Stimulated activated CD4-positive, alpha-beta T cell treated with anti-CD3 and anti-CD28 coated beads, Interleukin-2, amount 100 ng/mL, for 24 hours (primary cell): ENCODE measurements around the gene CFAP46.
"Not testable (repeated sequence)": the region's sequence is repeated elsewhere in the genome, so short reads cannot be mapped to it uniquely, and the experiment has no call there.

Experiments used
- DNase-seq, 2 donors: peaks; one replicate each; pipeline ENCODE4 v3.0.0-alpha.2; 2020

CFAP46 gene

DNA sequence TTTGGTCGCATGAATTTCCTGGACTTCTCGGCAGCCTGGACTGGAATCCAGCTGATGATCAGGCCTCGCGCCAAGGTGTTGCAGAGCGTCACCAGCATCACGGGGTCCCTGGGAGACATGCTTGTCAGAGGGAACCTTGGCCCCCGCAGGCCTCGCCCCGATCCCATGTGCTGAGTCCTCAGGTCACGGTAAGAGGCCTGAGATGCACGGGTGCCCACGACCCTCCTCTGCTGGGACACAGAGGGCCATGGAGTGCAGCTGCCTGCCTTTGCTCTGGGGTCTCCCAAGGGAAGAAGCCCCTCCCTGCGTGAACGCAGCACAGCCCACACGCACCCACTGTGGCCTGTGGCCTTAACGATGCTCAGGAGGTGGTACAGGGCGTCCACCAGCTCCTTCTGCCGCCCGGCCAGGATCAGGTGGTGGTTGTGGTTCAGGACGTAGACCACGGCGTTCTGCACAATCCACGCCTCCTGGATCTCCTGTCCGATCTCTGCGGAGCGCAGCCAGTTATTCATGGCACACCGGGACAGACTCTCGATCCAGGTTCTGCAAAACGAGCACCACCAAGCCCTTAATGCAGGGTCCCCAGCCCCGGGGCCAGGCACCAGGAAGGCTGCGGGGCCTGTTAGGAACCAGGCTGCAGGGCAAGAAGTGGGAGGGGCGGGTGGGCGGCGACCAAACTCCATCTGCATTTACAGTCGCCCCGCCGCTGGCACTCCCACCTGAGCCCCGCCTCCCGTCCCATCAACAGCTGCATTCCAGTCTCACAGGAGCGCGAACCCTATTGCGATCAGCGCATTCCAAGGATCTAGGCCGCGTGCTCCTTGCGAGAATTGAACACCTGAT, 29.4 kb downstream of the CFAP46 start:
- no peak for DNase-seq

DNA sequence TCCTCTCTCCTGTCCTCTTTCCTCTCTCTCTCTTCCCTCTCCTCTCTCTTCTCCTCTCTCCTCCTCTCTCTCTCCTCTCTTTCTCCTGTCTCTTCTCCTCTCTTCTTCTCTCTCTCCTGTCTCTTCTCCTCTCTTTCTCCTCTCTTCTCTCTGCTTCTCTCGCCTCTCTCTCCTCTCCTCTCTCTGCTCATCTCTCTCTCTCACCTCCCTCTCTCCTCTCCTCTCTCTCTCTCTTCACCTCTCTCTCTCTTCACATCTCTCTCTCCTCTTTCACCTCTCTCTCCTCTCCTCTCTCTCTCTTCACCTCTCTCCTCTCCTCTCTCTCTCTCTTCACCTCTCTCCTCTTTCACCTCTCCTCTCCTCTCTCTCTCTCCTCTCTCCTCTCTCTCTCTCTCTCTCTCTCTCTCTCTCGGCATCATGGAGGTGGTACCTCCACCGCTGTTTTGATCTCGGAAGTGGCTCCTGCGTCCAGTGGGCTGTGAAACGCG, 30.1 kb downstream of the CFAP46 start:
- DNase-seq: no peak

DNA sequence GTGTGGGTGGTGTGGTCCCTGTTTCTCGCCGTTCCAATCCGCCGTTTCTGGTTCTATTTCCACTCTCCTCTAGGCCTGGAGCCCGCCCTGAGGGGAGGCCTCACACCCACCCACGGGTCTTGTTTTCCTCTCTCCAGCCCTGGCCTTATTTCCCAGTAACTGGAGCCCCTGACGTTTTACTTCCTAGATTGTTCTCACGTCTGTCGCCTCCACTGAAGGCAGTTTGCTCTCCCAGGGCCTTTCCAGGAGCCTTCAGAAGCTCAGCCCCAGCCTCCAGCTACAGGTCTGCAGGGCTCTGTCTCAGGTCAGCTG, 30.6 kb downstream of the CFAP46 start:
- DNase-seq: no peak

DNA sequence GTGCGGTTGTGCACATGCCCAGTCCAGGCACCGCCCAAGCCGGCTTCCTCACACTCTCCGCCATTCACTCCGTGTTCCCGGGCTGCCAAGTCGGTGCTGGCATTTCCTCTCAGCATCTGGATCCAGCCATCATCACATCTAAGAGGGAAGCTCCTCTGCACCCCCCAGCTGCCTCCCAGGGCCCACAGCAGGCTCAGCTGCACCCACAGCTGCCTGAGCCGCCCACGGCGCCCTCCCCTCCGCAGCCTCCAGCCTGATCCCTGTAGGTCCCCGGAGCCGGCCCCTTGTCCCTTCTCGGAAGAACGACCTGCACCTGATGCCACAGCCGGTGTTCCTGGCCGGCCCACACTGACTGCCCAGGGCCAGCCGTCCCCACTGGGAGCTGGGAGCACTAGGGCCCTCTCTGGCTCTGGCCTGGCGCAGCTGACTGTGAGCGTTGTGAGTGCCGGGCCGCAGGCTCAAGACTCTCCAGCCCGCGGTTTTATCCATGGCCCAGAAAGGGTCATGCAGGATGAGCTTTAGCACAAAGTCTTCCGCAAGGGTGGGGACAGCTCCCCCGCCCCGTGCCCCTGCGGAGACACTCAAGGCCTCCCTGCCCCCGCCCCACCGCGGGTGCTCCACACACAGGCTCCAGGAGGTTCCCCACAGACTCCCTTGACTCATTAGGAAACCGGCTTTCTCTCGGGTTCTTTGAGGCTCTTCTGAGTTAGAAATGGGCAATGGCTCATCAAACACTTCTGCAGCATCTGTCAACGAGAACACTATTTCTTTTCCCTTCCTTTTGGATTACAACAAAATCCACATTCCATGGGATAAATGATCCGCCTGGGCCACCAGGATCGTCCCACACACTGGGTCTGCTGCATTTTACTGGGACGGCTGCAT, 31.2 kb downstream of the CFAP46 start:
- DNase-seq: no peak

DNA sequence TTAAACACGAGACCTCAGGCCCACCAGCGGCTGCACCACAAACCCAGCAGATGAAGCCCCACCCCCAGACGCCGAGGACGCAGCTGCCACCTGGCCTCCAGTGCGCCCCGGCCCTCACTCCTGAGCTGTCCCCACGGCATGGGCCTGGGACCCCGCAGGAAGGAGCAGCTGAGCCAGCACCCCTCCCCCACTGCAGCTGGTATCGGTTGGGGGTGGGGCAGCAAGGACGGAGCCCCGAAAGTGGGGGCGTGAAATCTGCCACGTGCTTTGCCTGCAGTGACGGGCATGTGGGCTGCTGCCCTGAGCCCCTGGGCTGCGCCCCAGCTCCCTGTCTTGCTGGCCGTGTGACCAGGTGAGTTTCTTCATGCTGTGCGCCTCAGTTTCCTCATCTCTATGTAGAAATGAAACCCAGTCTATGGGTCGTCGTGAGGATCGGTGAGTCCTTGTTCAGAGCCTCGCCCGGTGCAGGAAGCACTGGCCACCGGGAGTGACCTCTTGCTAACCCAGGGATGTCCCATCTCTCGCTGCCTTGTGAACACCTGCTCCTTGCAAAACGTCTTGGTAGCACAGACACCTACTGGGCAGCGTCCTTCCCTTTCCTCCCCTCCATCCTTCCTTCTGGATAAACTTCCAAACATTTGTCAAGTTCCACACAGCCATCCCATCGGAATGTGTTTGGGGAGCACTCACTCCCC, 32.0 kb downstream of the CFAP46 start:
- DNase-seq: no peak

DNA sequence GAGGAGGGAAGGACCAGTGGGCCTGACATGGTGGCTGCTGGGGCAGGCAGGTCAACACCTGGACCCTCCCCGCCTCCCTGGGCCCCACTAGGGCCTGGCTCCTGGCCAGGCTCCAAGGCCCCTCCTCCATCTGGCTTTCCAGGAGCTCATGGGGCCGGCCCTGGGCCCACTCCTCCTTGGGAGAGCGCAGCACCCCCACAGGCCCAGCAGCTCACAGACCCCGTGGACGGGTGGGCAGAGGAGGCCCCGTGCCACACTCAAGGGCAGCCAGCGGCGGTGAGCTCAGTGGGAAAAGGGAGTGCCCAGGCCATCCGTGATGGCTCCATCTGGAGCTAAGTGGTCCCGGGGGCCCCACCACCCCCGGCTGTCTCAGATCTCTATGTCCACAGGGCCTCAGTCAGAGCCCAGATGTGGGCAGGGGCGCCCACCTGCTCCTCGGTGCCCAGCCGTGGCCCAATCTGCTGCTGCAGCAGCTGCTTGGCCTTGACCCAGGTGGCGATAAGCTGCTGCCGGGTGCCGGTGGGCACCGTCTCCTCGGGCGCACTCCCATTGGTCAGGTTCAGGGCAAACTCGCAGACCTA, 32.8 kb downstream of the CFAP46 start:
- no peak for DNase-seq

DNA sequence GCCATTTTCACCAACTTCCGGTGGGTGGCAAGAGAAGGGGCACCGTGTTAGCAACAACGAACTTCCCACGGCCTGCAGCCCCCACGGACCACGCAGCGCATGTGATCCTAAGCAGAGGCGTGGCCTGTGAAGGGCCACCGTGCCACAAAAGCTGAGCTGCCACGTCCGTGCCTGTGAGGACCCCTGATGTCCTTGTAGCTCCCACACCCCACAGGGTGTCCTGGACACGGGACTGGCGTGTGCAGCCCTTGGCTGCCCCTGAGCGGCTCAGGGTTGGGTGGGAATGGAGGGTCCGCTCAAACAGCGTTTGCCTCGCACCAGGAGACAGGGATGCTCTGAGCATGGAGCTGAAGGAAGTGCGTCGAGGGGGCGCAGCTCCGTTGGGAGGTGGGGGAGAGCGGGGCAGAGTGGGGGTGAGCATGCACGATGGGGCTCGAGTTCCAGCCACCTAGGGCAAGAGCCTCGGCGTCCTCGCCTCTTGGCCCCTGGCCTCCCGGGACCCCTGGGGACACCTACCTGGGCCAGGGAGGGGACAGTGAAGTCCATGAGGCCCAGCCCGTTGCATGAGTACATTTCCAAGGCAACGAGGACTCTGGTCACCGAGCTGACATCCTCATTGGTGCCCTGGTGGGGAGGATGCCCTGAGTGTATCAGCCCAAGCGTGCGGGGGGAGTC, 33.6 kb downstream of the CFAP46 start:
- no peak for DNase-seq

DNA sequence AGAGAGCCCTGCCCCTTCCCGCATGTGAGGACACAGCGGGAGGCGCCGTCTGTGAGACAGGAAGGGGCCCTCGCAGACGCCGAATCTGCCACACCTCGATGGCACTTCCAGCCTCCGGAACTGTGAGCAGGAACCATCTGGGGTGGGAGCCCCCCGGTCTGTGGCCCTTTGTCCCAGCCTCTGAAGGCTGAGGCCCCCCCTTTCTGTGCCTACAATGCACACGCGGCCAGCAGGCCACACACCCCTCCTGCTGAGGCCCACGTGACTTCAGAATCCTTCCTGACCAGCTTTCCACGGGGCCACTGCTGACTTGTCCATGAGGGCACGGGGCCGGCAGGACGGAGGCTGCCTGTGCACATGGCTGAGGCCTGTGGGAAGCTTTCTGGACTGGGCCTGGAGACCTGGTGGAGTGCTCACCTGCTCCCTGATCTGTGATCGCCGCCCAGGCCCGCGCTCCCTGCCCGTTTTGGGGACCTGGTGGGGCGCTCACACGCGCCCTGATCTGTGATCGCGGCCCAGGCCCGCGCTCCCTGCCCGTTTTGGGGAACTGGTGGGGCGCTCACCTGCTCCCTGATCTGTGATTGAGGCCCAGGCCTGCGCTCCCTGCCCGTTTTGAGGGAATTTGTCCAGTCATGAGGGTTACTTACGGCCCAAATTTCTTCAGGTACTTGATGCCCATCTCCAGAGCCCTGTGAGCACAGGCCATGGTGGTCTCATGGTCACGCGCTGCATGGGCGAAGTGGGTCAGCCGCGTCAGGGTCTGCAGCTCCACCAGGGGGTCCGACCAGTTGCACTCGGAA, 34.3 kb downstream of the CFAP46 start:
- DNase-seq: no peak

DNA sequence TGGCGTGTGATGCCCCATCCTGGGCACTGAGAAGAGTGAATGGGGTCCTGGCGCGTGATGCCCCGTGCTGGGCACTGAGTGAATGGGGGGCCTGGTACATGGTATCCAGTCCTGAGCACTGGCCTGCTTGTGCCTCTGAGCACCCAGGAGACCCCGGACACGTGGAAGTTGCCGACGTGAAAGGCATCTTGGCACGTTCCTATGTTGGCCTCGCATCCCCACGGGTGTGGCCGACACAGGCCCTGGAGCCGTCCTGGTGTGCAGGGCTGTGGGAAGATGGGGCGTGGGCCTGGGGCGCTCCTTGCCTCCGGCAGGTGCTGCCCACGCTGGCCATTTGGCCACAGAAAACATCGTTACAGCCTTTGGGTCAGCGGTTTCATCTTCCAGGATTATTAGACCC, 35.5 kb downstream of the CFAP46 start:
- DNase-seq: no peak

DNA sequence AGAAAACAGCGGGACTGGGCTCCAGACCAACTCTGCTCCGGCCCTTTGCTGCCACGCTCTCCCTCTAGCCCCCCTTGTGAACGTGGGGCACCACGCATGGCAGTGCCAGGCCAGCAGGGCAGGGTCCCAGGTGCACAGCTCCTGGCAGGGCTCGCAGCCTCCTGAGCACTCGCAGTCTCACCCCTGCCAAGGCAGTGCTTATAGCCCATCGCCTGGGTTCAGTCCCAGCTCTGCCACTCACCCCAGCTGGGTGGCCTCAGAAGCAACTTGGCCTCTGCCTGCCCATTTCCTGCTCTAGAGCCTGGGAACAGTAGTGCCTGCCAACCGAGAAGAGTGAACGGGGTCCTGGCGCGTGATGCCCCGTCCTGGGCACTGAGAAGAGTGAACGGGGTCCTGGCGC, 36.3 kb downstream of the CFAP46 start:
- no peak for DNase-seq

DNA sequence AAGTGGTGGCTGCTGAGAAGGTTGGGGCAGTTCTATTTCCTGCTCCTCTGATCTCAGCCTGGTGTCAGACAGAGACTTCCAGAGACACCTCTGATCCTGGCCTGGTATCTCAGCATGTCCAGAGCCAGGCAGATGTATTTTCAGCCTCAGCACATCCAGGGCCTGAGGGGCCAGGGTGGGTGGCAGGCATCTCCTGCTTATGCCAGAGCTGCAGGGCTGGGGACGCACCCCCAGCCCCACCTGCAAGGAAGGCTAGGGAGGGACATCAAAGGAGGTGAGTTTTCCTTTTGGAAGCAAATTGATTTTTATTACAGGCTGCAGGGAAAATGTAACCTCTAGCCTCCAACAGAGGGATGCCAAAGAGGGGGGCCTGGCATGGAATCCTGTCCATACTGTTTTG, 36.7 kb downstream of the CFAP46 start:
- no peak for DNase-seq

DNA sequence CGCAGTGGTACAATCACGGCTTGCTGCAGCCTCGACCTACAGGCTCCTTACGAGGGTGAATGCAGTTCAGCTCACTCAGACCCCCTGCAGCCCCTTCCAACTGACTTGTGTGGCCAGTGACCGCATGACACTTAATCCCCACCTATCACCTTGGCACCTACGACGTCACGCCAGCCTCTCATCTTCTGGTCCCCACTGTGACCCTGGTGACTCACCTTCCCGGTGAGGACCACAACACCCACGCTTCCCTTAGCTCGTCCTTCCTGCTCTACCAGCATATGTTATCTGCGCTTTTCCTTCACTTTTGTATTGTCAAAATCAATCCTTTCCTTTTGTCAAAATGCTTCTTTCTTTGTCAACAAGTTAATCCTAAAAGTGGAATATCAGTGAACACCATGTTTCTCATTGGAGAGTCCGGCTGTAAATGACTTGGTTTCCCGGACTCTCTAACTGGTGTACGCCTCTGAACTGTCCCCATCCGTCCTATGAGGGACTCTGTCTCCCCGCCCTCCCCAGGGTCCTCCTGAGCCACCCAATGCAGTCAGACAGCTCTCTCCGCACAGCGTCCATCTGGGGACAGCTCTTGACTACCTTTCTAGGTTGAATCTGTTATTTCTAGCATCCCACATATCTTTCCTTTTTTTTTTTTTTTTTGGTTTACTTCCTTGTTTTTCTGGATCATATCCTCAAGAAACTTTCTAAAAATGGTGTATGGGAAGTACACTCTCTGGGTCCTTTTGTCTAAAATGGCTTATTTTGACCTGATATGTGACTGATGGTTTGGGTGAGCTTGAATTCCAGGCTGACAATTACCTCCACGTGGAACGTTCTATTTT, 37.3 kb downstream of the CFAP46 start:
- DNase-seq: peak; percentile 23 to 43

DNA sequence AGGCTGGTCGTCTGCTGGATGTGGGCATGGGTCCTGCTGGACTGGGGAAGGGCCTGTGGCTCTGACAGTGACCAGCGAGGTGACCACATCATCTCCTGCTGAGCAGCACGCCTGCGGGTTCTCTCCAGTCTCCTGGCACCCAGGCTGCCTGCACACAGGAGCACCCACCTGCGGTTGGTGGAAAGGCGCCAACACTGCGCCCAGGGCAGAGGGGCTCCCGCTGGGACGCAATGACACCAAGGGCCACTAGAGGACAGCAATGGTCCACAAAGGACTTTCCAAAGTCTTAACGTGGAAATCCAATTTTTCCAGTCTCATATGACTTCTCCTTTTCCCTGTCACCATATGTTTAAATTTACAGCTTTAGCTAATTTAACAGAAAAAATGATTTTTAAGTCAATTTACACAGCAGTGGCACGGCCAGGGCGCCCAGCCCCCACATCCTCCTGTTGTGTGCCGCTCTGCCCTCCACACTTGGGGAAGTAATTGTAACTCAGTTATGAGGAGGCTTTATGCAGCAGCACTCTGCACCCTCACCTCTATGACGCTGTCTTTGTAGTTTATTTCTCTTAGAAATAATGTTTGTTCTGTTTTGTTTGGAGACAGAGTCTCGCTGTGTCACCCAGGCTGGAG, 38.1 kb downstream of the CFAP46 start:
- DNase-seq: peak; percentile 43 to 65

DNA sequence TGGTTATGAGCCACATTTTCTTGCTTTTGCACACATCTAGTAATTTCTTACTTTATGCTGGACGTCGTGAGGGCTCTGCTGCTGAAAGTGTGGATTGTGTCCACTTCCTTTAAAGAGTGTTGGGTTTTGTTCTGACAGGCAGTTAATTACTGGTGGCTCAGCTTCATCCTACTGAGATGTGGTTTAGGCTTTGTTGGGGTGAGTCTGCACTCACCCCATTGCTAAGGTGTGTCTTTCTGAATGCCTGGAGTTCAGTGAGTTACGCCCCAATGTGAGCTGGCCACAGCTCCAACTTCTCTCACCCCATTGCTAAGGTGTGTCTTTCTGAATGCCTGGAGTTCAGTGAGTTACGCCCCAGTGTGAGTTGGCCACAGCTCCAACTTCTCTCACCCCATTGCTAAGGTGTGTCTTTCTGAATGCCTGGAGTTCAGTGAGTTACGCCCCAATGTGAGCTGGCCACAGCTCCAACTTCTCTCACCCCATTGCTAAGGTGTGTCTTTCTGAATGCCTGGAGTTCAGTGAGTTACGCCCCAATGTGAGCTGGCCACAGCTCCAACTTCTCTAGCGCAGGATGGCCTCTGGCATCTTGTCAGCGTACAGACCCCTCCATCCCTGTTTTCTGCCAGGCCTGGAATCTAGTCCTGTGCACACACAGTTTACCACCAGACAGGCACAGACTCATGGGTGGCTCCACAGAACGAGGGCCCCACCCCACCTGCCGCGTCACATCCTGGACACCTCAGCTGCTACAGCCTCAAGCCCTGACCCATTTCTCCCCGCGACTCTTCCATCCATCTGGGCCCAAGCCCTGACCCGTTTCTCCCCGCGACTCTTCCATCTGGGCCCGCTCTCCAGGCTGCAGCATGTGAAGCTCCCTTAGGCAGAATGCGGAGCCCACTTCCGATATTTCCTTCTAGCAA, 39.5 kb downstream of the CFAP46 start:
- DNase-seq: not testable (repeated sequence)

DNA sequence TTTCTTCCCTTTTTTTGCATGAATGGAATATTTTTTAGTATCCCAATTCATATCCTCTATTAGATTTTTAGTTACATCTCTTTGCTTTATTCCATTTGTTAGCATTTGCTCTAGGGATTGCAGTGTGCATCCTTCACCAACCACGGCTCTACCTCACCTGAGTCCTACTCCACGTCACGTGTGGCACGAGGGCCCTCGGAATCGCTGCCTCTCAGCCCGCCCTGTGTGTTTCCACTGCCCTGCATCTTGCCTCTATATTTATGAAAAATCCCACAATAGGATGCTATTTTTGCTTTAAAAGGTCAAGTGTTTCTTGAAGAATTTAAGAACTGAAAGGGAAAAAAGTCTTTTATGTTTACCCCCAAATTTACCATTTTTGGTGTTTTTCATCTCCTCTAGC, 41.0 kb downstream of the CFAP46 start:
- no peak for DNase-seq

DNA sequence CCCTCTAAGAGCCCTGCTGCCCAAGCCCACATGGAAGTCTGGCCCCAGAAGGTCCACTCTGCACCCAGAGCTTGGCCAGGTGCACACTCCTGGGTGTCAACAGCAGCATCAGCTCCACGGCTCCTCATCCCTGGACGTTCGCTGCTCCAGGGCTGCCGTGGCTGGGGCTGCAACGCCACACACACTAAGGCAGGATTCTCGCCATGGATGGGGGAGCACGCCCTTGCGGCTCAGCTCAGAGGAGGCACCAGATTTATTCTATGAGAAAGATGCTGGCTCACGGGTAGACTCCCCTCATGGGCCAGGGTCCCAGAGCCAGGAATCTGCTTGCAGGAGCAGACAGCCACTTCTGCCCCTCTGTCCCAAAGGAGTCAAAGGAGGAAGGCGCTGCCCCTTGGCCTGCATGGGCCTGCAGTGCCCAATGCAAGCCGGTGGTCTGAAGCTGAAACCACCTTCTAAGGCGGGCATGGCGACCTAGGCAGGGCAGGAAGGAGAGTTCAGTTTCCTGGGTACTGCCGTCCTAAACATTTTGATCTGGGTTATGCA, 42.1 kb downstream of the CFAP46 start:
- no peak for DNase-seq

DNA sequence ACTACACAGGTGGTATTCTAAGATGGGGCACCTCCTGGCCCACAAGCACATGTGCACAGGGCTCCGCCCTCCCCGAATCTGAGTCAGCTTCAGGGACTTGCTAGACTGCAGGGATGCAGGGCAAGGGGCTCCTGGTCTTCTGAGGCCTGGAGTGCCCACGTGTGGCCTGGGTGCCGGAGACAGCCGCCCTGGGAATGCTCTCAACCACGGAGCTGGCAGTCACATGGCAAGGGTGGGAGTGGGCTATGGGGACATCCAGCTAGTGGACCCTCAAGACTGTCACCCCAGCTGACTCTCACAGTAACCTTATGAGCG, 42.7 kb downstream of the CFAP46 start:
- no peak for DNase-seq

DNA sequence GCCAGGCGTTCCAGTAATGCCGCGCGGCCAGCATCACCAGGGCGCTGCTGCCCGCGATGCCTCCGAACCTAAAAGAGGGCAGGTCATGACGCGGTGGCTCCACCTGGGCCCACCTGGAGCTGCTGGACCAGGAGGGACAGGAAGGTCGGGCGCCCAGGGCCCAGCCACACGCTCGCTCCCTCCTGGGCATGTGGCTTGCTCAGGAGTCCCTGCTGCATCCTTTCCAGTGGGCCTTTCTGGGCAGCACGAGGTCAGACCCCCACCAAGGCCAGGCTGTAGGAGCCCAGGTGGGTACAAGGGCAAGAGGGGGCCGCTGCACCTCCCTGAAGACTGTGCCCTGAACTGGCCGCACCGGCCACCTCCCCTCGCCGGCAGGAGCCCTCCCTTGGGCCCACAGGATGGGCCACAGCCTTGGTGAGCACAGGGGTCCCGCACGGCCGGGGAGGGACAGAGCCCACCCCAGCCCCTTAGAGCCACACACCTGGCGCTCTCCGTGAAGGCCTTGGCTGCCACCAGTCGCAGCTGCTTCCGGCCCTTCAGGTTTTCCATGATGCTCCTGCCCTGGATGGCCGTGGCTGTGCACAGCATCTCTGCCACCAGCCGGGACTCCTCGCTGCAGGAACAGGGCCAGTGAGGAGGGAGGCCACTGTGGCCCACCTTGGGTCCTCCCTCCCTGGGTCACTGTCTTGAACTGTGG, 43.2 kb downstream of the CFAP46 start:
- DNase-seq: no peak
